ENCODE measurements around the gene CARD8. TPM values are rescaled to one million over a fixed set of nuclear protein-coding genes. Genes with fewer than 3 reads are reported as not detected.

Gene CARD8
- total and polyA plus RNA-seq, 2 experiments from 2014 or later, result 16.6 to 17.1 TPM

DNA sequence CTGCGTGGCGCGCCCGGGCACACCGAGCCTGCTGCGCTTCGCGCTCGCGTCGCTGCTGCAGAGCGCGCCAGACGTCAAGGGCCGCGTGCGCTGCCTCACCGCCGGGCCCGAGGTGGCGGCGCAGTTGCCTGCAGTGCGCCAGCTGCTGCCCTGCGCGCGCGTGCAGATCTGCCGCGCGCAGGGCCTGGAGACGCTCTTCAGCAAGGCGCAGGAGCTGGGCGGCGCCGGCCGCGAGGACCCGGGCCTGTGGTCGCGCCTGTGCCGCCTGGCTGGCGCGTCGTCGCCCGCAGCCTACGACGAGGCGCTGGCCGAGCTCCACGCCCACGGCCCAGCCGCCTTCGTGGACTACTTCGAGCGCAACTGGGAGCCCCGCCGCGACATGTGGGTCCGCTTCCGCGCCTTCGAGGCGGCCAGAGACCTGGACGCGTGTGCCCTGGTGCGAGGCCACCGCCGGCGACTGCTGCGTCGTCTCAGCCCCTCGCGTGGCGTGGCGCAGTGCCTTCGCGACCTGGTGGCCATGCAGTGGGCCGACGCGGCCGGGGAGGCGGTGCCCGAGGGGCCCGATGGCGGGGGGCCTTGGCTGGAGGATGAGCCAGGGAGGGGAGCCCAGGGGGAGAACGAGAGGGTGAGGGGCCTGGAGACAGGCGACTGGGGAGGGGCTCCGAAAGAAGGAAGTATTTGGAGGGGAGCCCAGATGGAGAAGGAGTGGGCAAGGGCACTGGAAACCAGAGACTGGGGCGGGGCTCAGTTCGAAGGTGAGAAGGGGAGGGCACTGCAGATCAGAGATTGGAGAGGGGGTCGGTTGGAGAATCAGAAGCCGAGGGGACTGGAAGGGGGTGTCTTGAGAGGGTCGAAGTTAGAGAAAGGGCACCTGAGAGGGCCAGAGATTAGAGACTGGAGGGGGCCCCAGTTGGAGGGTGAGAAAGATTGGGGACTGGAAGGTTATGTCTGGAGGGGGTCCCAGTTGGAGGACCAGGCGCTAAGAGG lies 60.6 kb downstream of the CARD8 start (continued):
- TF ChIP-seq, protein P1, sequence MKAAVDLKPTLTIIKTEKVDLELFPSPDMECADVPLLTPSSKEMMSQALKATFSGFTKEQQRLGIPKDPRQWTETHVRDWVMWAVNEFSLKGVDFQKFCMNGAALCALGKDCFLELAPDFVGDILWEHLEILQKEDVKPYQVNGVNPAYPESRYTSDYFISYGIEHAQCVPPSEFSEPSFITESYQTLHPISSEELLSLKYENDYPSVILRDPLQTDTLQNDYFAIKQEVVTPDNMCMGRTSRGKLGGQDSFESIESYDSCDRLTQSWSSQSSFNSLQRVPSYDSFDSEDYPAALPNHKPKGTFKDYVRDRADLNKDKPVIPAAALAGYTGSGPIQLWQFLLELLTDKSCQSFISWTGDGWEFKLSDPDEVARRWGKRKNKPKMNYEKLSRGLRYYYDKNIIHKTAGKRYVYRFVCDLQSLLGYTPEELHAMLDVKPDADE (IDR thresholded peaks at IDR 0.05), result no peak
- no peak for TF ChIP-seq POLR2AphosphoS5 (IDR thresholded peaks at IDR 0.05; ENCODE audit: low read depth)
- TF ChIP-seq, protein P2, sequence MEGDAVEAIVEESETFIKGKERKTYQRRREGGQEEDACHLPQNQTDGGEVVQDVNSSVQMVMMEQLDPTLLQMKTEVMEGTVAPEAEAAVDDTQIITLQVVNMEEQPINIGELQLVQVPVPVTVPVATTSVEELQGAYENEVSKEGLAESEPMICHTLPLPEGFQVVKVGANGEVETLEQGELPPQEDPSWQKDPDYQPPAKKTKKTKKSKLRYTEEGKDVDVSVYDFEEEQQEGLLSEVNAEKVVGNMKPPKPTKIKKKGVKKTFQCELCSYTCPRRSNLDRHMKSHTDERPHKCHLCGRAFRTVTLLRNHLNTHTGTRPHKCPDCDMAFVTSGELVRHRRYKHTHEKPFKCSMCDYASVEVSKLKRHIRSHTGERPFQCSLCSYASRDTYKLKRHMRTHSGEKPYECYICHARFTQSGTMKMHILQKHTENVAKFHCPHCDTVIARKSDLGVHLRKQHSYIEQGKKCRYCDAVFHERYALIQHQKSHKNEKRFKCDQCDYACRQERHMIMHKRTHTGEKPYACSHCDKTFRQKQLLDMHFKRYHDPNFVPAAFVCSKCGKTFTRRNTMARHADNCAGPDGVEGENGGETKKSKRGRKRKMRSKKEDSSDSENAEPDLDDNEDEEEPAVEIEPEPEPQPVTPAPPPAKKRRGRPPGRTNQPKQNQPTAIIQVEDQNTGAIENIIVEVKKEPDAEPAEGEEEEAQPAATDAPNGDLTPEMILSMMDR (conservative IDR thresholded peaks at IDR 0.05; ENCODE audit: low read depth in 2 of 2), result no peak

DNA sequence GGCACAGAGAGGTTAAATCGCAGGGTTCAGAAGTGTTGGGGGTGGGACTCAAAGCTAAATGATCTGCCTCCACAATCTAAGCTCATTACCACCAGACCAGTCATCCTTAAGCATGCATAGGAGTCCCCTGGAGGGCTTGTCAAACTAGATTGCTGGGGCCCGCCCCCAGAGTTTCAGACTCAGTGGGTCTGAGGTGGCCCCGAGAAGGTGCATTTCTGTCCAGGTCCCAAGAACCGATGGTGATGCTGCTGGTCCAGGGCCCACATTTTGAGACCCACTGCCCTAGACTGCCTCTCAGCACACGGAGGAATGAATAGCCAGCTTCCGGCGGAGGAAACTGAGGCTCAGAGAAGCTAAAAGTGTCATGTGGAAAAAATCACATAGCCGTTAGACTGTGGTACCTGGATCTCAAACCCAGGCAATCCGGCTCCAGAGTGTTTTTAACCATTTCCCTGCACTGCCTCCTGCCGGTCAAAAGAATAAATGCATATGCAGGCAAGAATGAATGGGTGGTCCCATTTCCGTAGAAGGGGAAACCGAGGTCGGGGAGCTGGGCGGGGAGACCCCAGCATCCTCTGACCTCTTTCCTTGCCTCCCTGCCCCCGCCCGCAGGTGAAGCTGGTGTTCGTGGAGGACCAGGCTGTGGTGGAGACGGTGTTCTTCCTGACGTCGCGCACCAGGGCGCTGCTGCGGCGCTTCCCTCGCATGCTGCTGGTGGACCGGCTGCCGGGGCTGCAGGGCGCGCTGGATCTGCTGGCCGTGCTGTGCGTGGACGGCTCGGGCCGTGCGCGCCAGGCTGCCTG lies 61.5 kb downstream of the CARD8 start:
- ATAC-seq, result no peak; the same call in 1 of the 3 replicates
- DNase-seq (ENCODE audit: low spot score), result peak; percentile 76
- H3K27ac Mint-ChIP-seq, result no peak overlapping the region; the same call in 1 of the 2 replicates
- peaks cover 15% of the 10 kb centered on the region for H3K27me3 Mint-ChIP-seq (ENCODE audit: insufficient read depth, low read depth, poor library complexity)
- Histone ChIP-seq H3F3A (replicated peaks; ENCODE audit: low read depth) (no peaks in the 10 kb centered on the region; the same call in 1 of the 2 replicates), H3K9me2 (ENCODE audit: insufficient read depth) (no peaks in the 10 kb centered on the region; the same call in 1 of the 2 replicates), H3K79me2 (replicated peaks; ENCODE audit: insufficient read depth) (no peaks in the 10 kb centered on the region), H3K4me2 (no peak overlapping the region), H3K27ac (ENCODE audit: low read depth) (no peak overlapping the region), H4K20me1 (replicated peaks; ENCODE audit: insufficient read depth) (no peaks in the 10 kb centered on the region), H3K4me1 (ENCODE audit: insufficient read depth) (no peaks in the 10 kb centered on the region; the same call in 1 of the 2 replicates), H3K36me3 (ENCODE audit: insufficient read depth) (no peaks in the 10 kb centered on the region), H3K4me3 (no peak overlapping the region), H3K27me3 (ENCODE audit: insufficient read depth) (no peaks in the 10 kb centered on the region), H2AFZ (no peak overlapping the region)
- TF ChIP-seq ZNF114 (CRISPR knock-in tag; IDR thresholded peaks at IDR 0.05), result no peak
- TF ChIP-seq, protein P2 (conservative IDR thresholded peaks at IDR 0.05; ENCODE audit: low read depth in 2 of 2), result peak; percentile 67 to 72
- H3K36me3 Mint-ChIP-seq (ENCODE audit: low read depth), result peaks cover 25% of the 10 kb centered on the region
- H3K4me3 Mint-ChIP-seq, result no peak overlapping the region
- H3K4me1 Mint-ChIP-seq, result peaks cover 27% of the 10 kb centered on the region
- H3K9me3 Mint-ChIP-seq, result peaks cover 11% of the 10 kb centered on the region; the same call in 1 of the 3 replicates

All from GM23338 (cell line).